ENCODE data around the gene LPP. TPM values are rescaled to one million over a fixed set of nuclear protein-coding genes. Genes with fewer than 3 reads are reported as not detected.

The LPP gene
- total and polyA plus RNA-seq, 9 of the 15 experiments (the other 6 are each of a cell fraction or from before 2014, with no cell fraction given): 0.07 to 0.18 TPM; not detected in 7

DNA sequence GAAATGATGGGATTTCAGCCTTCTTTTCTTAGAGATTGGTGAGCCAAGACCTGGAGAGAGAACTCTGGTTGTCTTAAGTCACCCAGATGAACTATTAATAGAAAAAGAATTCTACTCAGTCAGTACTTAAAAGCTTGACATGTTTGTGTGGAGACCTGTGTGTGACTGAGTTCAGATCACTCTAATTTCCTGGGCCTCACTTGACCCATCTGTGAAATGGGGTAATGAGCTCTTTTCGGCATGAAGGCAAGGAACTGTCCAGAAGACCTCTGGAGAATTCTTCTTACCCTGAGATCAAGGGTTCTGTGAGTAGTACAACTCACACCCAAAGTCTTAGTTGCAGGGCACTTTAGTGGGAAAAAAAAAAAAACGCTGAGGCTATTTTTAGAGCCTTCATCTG, 92.9 kb downstream of the LPP start:
- H2AFZ ChIP-seq (ENCODE audit: low read depth, low read length): no peak overlapping the region
- no peaks in the 10 kb centered on the region for H3K4me1 ChIP-seq (replicated peaks in 1 of 2; ENCODE audit: control insufficient read depth in 2 of 2, insufficient read depth in 2 of 2, low read length in 2 of 2)
- CTCF ChIA-PET (ENCODE audit: low intra/inter-chr PET ratio): no interaction called here
- POLR2A ChIA-PET: no interaction called here
- no peak overlapping the region for H3K9ac ChIP-seq (ENCODE audit: insufficient read depth in 1 of 2, low read depth in 2 of 2, low read length in 2 of 2)
- DNase-seq (ENCODE audit: extremely low read depth in 1 of 4, low spot score in 3 of 4): no peak
- no peak overlapping the region for H3K27ac ChIP-seq (ENCODE audit: extremely low read depth, low read depth, low read length)
- in situ Hi-C loops (cut with MboI) (no loop called here), intact Hi-C loops (cut with micrococcal nuclease) (no loop called here)
- H3K79me2 ChIP-seq (ENCODE audit: control insufficient read depth, insufficient read depth, low read length): no peaks in the 10 kb centered on the region
- H3K4me3 ChIP-seq: no peak overlapping the region
- H3K9me1 ChIP-seq (ENCODE audit: control insufficient read depth, insufficient read depth, low read length): no peaks in the 10 kb centered on the region
- no peak overlapping the region for H3K4me2 ChIP-seq (ENCODE audit: insufficient read depth, low read length)
- 0% methylated on average over 2 of the region's 2 CpGs for WGBS (ENCODE audit: insufficient coverage, low coverage, missing lambda C conversion rate)
- H4K20me1 ChIP-seq (replicated peaks; ENCODE audit: control insufficient read depth, insufficient read depth, low read length): no peaks in the 10 kb centered on the region
- no peaks in the 10 kb centered on the region for H3K9me3 ChIP-seq (replicated peaks; ENCODE audit: control insufficient read depth, insufficient read depth, low read depth, low read length)
- H3K36me3 ChIP-seq (ENCODE audit: control insufficient read depth, insufficient read depth, low read length): no peaks in the 10 kb centered on the region
- H3K27me3 ChIP-seq (ENCODE audit: control insufficient read depth in 2 of 2, insufficient read depth in 2 of 2, low read length in 2 of 2): no peaks in the 10 kb centered on the region
- ATAC-seq: no peak
- no peak for FAIRE-seq
- no TSS peak for BruUV-seq (replicated peaks)
- TF ChIP-seq ZSCAN32 (CRISPR knock-in tag; IDR thresholded peaks at IDR 0.05) (no peak), POLR2A (conservative IDR thresholded peaks at IDR 0.05) (no peak), FOSL1 (tag; conservative IDR thresholded peaks at IDR 0.05) (no peak), TEAD4 (IDR thresholded peaks at IDR 0.05; ENCODE audit: low read length) (no peak), TEAD4 (CRISPR knock-in tag; IDR thresholded peaks at IDR 0.05; ENCODE audit: borderline replicate concordance) (no peak), KAT8 (IDR thresholded peaks at IDR 0.05; ENCODE audit: low read depth) (no peak), ZFPM2 (CRISPR knock-in tag; IDR thresholded peaks at IDR 0.05) (no peak), CHD2 (IDR thresholded peaks at IDR 0.05; ENCODE audit: low read depth, low read length) (no peak), PTBP1 (IDR thresholded peaks at IDR 0.05; ENCODE audit: low read depth, low read length) (no peak), CSDE1 (IDR thresholded peaks at IDR 0.05) (no peak), SP1 (CRISPR knock-in tag; IDR thresholded peaks at IDR 0.05) (no peak)
- TF ChIP-seq, protein P1, sequence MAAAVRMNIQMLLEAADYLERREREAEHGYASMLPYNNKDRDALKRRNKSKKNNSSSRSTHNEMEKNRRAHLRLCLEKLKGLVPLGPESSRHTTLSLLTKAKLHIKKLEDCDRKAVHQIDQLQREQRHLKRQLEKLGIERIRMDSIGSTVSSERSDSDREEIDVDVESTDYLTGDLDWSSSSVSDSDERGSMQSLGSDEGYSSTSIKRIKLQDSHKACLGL (CRISPR knock-in tag; IDR thresholded peaks at IDR 0.05; ENCODE audit: borderline replicate concordance, poor library complexity, severe bottlenecking): no peak
- TF ChIP-seq, protein P2, sequence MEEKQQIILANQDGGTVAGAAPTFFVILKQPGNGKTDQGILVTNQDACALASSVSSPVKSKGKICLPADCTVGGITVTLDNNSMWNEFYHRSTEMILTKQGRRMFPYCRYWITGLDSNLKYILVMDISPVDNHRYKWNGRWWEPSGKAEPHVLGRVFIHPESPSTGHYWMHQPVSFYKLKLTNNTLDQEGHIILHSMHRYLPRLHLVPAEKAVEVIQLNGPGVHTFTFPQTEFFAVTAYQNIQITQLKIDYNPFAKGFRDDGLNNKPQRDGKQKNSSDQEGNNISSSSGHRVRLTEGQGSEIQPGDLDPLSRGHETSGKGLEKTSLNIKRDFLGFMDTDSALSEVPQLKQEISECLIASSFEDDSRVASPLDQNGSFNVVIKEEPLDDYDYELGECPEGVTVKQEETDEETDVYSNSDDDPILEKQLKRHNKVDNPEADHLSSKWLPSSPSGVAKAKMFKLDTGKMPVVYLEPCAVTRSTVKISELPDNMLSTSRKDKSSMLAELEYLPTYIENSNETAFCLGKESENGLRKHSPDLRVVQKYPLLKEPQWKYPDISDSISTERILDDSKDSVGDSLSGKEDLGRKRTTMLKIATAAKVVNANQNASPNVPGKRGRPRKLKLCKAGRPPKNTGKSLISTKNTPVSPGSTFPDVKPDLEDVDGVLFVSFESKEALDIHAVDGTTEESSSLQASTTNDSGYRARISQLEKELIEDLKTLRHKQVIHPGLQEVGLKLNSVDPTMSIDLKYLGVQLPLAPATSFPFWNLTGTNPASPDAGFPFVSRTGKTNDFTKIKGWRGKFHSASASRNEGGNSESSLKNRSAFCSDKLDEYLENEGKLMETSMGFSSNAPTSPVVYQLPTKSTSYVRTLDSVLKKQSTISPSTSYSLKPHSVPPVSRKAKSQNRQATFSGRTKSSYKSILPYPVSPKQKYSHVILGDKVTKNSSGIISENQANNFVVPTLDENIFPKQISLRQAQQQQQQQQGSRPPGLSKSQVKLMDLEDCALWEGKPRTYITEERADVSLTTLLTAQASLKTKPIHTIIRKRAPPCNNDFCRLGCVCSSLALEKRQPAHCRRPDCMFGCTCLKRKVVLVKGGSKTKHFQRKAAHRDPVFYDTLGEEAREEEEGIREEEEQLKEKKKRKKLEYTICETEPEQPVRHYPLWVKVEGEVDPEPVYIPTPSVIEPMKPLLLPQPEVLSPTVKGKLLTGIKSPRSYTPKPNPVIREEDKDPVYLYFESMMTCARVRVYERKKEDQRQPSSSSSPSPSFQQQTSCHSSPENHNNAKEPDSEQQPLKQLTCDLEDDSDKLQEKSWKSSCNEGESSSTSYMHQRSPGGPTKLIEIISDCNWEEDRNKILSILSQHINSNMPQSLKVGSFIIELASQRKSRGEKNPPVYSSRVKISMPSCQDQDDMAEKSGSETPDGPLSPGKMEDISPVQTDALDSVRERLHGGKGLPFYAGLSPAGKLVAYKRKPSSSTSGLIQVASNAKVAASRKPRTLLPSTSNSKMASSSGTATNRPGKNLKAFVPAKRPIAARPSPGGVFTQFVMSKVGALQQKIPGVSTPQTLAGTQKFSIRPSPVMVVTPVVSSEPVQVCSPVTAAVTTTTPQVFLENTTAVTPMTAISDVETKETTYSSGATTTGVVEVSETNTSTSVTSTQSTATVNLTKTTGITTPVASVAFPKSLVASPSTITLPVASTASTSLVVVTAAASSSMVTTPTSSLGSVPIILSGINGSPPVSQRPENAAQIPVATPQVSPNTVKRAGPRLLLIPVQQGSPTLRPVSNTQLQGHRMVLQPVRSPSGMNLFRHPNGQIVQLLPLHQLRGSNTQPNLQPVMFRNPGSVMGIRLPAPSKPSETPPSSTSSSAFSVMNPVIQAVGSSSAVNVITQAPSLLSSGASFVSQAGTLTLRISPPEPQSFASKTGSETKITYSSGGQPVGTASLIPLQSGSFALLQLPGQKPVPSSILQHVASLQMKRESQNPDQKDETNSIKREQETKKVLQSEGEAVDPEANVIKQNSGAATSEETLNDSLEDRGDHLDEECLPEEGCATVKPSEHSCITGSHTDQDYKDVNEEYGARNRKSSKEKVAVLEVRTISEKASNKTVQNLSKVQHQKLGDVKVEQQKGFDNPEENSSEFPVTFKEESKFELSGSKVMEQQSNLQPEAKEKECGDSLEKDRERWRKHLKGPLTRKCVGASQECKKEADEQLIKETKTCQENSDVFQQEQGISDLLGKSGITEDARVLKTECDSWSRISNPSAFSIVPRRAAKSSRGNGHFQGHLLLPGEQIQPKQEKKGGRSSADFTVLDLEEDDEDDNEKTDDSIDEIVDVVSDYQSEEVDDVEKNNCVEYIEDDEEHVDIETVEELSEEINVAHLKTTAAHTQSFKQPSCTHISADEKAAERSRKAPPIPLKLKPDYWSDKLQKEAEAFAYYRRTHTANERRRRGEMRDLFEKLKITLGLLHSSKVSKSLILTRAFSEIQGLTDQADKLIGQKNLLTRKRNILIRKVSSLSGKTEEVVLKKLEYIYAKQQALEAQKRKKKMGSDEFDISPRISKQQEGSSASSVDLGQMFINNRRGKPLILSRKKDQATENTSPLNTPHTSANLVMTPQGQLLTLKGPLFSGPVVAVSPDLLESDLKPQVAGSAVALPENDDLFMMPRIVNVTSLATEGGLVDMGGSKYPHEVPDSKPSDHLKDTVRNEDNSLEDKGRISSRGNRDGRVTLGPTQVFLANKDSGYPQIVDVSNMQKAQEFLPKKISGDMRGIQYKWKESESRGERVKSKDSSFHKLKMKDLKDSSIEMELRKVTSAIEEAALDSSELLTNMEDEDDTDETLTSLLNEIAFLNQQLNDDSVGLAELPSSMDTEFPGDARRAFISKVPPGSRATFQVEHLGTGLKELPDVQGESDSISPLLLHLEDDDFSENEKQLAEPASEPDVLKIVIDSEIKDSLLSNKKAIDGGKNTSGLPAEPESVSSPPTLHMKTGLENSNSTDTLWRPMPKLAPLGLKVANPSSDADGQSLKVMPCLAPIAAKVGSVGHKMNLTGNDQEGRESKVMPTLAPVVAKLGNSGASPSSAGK (IDR thresholded peaks at IDR 0.05): no peak

All from K562 (cell line).